GM19455 (cell line): Measurements from ENCODE around the gene DDX24.

Source experiments
- ATAC-seq: cut with Tn5 transposase; IDR thresholded peaks from one replicate; pipeline ENCODE4 v1.9.1; 2021; ENCODE audit not compliant: unreplicated experiment

DDX24 gene

DNA sequence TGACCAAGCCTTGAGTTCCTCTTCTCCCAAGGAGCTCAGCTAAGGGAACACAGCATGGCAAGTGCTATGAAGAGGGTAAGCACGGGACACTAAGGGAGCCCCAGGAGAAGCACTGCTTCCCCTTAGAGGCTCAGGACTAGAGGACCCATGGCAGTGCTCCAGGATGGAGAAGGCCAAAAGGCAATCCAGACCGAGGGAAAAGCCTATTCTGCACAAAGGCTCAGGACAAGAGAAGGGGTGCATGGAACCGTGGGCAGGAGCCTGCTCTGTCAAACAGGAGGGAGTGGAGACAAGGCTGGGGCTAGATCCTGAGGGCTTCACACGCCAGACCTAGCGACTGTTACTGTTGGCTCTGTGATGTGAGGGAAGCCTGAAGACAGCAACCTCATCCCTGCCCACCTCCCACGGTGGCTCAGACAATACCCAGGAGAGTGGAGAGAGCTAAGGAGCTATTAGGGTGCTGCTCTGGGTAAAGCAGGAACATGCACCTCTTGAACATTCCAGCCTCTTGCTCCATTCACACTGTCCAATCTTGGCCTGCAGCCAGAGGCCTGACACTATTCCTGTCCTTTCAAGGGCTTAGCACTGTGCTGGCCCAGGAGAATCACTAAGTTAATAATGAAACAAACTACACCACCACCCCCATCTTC lies 30.6 kb downstream of the DDX24 start:
- no peak for ATAC-seq

DNA sequence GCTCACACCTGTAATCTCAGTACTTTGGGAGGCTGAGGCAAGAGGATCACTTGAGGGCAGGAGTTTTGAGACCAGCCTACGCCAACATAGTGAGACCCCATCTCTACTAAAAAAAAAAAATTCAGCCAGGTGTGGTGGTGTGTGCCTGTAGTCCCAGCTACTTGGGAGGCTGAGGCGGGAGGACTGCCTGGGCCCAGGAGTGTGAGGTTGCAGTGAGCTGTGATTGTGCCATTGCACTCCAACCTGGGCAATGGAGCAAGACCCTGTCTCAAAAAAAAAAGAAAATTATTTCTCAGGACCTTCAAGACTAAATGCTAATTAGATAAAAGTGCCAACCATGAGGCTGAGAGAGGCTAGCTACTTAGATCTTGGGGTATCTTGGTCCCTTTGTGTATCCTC lies 31.4 kb downstream of the DDX24 start:
- no peak for ATAC-seq

DNA sequence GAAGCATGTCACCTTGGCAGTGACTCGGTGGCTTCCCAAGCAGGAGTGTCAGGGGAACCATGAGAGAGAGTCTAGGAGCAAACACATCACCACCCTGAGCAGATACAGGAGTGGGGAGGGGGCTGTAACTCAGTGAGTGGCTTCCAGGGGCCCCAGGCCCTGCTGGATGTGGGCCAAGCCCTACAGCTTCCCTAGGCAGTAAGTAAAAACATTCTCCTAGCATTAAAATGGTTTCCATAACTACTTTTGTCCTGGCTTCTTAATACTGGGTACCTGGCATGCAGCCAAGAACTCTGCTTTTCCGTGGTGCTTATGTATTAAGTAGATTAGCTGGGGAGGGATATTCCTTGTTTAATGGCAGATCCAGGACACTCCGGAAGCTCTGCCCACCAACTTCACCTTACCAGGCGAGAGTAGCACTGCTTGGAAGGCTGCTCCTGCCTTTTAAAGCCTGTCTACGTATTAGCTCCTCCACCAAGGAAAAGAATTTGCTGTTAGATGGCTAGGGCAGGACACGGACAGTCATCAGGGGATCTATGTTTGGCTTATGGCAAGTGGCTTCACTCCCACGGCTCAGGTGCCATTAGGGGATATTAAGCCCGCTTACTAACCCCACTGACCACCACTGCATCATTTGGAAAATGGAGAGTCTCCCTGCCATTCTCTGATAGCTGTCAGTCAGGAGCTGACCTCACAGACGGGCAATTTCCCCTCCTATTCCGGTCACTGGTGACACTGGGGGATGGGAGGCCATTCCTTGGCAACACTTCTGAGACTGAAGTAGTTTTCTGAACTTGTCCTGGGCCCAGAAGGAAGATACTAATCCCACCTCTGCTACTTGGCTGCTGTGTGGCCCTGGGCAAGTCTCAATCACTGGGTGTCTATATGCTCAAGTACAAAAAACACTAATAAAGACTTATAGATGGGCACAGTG lies 32.0 kb downstream of the DDX24 start:
- no peak for ATAC-seq

DNA sequence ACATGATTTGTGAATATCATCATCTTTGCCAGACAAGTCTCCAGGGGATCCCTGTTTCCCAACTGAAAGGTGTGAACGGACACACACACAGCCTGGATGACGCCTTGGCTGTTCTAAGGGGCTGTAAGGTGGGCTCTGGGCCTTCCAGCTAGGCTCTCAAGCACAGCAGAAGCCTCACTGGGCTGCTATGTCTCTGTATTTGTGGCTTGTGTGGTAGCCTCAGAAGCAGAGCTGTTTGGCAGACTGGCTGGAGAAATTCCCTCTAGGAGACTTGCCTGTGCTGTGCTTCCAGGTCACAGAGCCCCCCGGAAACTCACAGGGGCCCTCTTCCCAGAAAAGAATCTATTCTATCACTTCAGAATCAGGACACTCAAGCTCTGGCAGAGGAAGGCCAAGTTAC lies 33.4 kb downstream of the DDX24 start:
- no peak for ATAC-seq

DNA sequence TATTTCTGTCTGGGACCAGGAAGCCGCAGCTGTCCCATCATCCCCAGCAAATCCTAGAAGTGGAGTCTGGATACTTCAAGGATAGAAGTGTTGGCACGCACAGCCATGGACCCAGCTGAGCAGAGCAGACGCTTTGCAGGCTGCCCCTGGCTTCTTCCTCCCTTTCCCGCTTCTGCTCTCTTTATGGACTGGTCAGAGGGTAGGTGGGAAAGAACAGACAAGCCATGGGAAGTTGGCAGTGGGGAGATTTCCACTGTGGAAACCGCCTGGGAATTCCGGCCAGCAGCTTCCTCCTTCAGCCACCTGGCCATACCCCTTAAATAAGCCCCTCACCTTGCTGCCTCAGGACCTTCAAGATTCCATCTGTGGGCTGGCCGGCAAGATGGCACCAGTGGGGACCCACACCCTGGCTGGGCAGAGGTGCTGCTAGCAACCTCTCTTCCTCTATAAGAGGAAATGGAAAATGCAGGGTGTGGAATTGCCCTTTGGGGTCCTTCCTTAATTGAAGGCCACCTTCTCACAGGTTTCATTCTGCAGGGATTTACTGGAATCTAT lies 34.2 kb downstream of the DDX24 start:
- no peak for ATAC-seq

GRCh38 chr14:94045563-94046345 lies 35.2 kb downstream of the DDX24 start:
- no peak for ATAC-seq

DNA sequence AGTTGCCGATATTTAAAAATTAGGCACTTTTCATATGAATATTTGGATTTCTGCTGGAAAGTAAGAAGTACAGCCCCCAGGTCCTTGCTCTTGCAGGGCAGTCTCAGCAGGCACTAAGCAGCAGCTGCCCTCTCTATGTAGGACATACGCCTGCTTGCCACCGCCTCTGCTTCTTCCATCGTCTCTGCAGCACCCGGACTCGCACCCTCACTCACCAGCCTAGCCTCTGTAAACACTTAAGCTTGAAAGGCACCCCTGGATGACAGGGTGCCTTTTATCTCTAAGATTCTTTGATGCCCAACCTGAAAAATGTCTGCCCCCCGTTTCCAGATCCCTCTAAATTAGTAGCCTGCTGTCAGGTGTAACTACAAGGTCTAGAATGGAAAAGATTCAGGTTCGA lies 35.9 kb downstream of the DDX24 start:
- ATAC-seq: no peak

- no peak for ATAC-seq
Measured at GRCh38 chr14:94044476-94045091, 36.4 kb downstream of the DDX24 start.

DNA sequence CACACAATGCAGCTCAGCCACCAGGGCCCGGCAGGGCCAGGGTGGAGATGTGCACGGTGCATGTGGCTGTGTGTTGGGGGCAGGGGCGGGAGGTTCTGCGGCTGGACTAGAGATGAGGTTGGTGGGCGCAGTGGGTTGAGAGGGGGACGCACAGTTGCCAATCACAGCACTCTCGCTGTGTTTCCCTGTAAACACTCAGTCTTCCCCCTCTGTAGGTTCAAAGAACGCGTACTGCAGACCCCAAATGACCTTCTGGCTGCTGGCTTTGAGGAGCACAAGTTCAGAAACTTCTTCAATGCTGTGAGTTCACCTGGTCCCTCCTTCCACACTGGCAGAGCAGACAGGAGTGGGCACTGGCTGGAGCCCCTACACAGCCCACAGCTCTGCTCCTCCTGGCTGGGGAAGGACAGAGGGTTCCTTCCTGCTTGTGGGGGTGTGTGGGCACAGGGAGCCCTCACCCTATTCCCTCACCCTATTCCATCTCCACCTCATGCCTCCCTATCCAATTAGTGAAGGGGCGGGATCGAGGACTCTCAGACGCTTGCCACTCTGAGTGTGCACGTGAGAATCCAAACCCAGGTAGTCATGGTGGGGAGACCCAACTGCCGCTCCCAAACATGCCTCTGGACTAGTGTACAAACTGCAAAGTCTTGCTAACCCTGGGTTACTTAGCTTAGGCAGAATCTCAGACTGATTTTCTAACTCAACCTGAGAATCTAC lies 37.1 kb downstream of the DDX24 start:
- no peak for ATAC-seq

DNA sequence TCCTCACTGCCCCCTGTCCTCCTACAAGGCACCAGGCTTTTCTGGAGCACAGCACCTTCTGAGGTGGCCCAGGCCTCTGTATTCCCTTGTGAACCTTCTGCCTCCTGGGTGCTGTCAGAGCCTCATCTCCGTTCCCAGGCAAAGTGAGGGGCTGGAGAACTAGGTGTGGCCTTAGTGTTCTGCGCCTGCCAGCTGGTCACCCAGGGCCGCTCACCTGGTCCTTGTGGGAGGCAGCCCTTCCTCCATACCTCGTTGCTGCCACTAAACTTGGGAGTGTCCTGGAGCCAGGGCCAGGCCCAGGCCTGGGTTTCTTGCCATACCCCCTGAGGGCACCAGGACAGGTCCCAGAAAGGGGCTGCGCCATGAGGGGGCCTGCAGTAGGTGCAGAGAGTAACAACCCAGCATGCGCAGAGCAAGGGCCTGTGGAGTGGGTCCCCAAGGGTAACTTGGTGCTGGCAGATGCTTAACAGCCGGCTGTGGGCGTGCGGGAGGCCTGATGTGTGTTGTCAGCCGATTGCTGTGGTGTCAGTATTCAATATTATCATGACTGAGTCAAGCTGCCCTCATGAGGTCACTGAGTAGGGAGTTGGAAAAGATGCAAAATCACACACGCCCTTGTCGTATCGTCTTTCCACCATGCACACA lies 37.8 kb downstream of the DDX24 start:
- no peak for ATAC-seq

DNA sequence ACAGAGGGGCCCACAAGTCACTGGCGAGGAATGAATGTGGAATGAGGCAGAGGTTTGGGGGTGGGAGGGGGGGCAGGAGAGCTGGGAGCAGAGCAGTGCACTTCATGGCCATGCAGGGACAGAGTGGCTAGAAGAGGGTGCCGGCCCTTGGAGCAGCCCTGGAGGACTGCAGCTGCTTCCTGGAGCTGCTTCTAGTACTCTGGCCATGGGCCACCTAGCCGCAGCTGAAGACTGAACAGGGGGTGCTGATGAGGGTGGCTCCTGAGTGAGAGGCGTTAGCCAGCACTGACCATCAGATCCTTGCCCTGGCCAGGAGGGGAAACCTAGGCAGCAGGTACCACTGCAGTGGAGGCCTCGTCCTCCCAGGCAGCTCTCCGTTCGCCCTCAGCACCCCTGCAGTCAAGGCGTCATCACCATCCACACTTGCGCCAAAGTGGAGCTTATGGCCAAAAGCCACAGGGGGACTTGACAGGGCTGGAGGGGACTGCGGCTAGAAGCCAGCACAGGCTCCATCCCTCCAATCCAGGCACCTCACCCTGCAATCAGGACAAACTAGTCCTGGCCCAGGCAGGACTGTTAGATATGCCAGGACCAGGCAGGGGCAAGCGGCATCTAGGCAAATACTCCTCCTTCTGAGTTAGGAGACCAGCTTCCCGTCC lies 38.4 kb downstream of the DDX24 start:
- ATAC-seq: no peak

- no peak for ATAC-seq
Measured at GRCh38 chr14:94041551-94042346, 39.3 kb downstream of the DDX24 start.

GRCh38 chr14:94040796-94041195 lies 40.2 kb downstream of the DDX24 start:
- ATAC-seq: no peak

GRCh38 chr14:94040247-94040646 lies 40.8 kb downstream of the DDX24 start:
- no peak for ATAC-seq

DNA sequence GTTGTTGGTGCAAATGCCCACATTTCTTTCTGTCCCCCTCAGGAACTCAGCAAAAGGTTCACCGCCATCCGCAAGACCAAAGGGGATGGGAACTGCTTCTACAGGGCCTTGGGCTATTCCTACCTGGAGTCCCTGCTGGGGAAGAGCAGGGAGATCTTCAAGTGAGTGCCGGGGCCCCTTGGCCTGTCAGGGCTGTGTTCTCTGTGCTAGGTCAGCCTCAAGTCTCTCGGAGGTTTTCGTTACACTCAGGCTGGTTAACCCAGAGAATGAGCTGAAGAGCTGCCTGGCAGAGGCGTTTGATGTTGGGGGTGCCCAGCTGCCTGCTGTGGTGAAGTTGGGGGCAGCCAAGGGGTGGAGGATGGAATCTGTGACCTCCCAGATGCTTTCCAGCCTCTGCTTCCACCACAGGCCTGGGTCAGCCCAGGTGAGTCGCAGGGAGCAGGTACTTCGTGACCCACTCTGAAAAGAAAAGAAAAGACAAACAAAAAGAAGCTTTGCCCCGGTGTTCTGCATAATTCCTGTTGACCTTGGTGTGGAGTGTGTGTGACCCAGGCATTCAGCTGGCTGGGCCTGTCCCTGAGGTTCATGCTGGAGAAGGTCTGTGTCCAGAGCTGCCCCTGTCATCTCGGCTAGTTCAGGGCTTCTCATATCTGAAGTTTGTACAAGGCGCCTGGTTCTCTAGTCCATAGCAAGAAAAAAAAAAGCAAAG lies 41.9 kb downstream of the DDX24 start:
- no peak for ATAC-seq

- no peak for ATAC-seq
Measured at GRCh38 chr14:94038510-94038909, 42.5 kb downstream of the DDX24 start.

DNA sequence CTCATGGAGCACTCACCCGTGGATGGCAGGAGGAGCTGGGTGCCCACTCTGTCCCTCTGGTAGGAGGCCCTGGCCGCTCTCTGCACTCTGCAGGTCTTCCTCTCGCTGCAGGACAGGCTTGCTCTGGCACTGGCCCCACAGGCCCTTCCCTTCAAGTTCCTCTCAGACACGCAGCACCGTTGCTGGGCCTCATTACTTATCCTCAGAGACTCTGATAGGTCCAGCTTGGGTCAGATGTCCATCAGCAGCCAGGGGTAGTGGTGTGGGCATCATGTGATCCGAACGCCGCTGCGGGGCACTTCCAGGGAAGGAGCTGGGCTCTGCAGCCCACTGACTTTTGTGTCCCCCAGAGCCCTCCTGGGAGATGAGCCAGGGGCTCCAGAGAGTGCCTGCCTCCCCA lies 43.0 kb downstream of the DDX24 start:
- ATAC-seq: no peak
